ENCODE data around the gene RNF141.

The RNF141 gene

DNA sequence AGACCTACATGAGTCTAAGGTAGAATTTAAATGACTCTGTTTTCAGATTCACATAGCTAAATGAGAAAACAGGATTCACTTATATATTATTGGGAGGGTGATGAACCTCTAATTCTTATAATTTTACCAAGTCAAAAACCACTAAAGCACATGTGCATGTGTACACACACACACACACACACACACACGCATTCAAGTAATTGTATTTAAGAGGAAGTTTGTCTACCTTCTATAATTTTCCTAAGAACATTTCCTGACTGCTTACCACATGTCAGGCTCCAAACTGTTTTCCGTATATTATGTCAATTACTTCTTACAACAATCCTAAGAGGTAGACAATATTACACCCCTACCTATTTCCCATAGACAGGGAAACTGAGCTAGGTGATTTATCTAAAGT is 6.7 kb downstream of the RNF141 start:
- ATAC-seq: no peak
- TF ChIP-seq ZFP3 (CRISPR knock-in tag; IDR thresholded peaks at IDR 0.05) (no peak), PATZ1 (CRISPR knock-in tag; IDR thresholded peaks at IDR 0.05; ENCODE audit: borderline replicate concordance) (no peak), ZC3H10 (CRISPR knock-in tag; IDR thresholded peaks at IDR 0.05) (no peak), CSDC2 (CRISPR knock-in tag; IDR thresholded peaks at IDR 0.05) (no peak), PPARA (CRISPR knock-in tag; IDR thresholded peaks at IDR 0.05; ENCODE audit: borderline replicate concordance) (no peak), ZFP30 (CRISPR knock-in tag; IDR thresholded peaks at IDR 0.05) (no peak), ISL1 (CRISPR knock-in tag; IDR thresholded peaks at IDR 0.05) (no peak), TCF4 (CRISPR knock-in tag; IDR thresholded peaks at IDR 0.05; ENCODE audit: borderline replicate concordance) (no peak), BACH2 (CRISPR knock-in tag; IDR thresholded peaks at IDR 0.05; ENCODE audit: borderline replicate concordance) (no peak), POU6F1 (CRISPR knock-in tag; IDR thresholded peaks at IDR 0.05; ENCODE audit: borderline replicate concordance, low read depth) (no peak), ARNTL (CRISPR knock-in tag; IDR thresholded peaks at IDR 0.05; ENCODE audit: borderline replicate concordance, low read depth) (no peak), ZNF70 (CRISPR knock-in tag; IDR thresholded peaks at IDR 0.05) (no peak), ESRRG (CRISPR knock-in tag; IDR thresholded peaks at IDR 0.05) (no peak), ZNF565 (CRISPR knock-in tag; conservative IDR thresholded peaks at IDR 0.05; ENCODE audit: low read depth) (no peak), TOX (CRISPR knock-in tag; IDR thresholded peaks at IDR 0.05; ENCODE audit: borderline replicate concordance) (no peak), SNAI2 (CRISPR knock-in tag; IDR thresholded peaks at IDR 0.05) (no peak), OSR1 (CRISPR knock-in tag; IDR thresholded peaks at IDR 0.05) (no peak), CREB5 (CRISPR knock-in tag; IDR thresholded peaks at IDR 0.05; ENCODE audit: low read depth) (no peak), CSRNP3 (CRISPR knock-in tag; IDR thresholded peaks at IDR 0.05) (no peak), TSHZ2 (CRISPR knock-in tag; IDR thresholded peaks at IDR 0.05) (no peak)

- ATAC-seq: no peak
- TF ChIP-seq TOX (CRISPR knock-in tag; IDR thresholded peaks at IDR 0.05; ENCODE audit: borderline replicate concordance) (no peak), RARB (CRISPR knock-in tag; IDR thresholded peaks at IDR 0.05) (no peak), ZNF565 (CRISPR knock-in tag; conservative IDR thresholded peaks at IDR 0.05; ENCODE audit: low read depth) (no peak), POU6F1 (CRISPR knock-in tag; IDR thresholded peaks at IDR 0.05; ENCODE audit: borderline replicate concordance, low read depth) (no peak), SNAI2 (CRISPR knock-in tag; IDR thresholded peaks at IDR 0.05) (no peak), CSDC2 (CRISPR knock-in tag; IDR thresholded peaks at IDR 0.05) (no peak), ARNTL (CRISPR knock-in tag; IDR thresholded peaks at IDR 0.05; ENCODE audit: borderline replicate concordance, low read depth) (no peak), TCF4 (CRISPR knock-in tag; IDR thresholded peaks at IDR 0.05; ENCODE audit: borderline replicate concordance) (no peak), ZFP3 (CRISPR knock-in tag; IDR thresholded peaks at IDR 0.05) (no peak), ZNF70 (CRISPR knock-in tag; IDR thresholded peaks at IDR 0.05) (no peak), OSR1 (CRISPR knock-in tag; IDR thresholded peaks at IDR 0.05) (no peak), PPARA (CRISPR knock-in tag; IDR thresholded peaks at IDR 0.05; ENCODE audit: borderline replicate concordance) (no peak), PATZ1 (CRISPR knock-in tag; IDR thresholded peaks at IDR 0.05; ENCODE audit: borderline replicate concordance) (no peak), ESRRG (CRISPR knock-in tag; IDR thresholded peaks at IDR 0.05) (no peak)
Observed at GRCh38 chr11:10533323-10533722, 7.7 kb downstream of the RNF141 start.
